ENCODE results near the gene DLGAP1. TPM values are rescaled to one million over a fixed set of nuclear protein-coding genes. Genes with fewer than 3 reads are reported as not detected.

The DLGAP1 gene
- total and polyA plus RNA-seq, 2 of the 13 experiments (the other 11 are each of a cell fraction or from before 2014, with no cell fraction given), result 0.01 TPM; not detected in 1

DNA sequence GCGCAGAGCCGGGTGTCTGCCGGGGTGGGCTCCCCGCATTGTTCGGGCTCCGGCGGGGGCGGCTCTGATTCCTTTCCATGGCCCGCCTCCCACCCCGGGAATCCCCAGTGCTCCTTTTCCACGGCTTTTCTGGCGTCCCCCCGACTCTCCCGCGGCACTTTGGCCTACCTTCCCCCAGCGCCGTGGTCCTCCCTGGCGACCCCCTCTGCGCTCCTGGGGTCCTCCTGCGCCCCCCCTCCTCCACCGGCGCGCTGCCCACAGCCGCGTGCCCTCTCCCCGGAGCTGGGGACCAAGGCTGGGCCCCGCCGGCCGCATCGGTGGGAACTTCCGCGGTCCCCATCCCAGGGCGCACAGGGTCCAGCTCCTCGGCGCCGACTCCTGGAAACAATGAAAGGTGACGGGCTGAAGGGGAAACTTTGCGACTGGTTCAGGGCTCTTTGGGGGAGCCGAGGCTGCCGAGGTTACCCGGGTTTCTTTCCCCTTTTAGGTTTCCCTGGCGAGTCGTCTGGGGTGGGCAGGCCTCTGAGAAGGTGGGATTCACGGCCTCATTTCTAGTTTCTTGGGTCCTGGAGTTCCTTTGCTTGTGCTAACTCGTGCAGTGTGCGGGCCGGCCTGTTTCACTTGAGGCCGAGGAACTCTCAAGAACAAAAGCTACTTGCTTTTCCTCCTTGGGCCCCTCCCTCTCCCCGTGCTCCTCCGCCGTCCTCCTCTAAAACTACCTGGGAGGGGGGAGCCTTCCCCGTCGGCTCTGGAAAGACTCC lies 1002.9 kb downstream of the DLGAP1 start (continued):
- TF ChIP-seq, protein P1, sequence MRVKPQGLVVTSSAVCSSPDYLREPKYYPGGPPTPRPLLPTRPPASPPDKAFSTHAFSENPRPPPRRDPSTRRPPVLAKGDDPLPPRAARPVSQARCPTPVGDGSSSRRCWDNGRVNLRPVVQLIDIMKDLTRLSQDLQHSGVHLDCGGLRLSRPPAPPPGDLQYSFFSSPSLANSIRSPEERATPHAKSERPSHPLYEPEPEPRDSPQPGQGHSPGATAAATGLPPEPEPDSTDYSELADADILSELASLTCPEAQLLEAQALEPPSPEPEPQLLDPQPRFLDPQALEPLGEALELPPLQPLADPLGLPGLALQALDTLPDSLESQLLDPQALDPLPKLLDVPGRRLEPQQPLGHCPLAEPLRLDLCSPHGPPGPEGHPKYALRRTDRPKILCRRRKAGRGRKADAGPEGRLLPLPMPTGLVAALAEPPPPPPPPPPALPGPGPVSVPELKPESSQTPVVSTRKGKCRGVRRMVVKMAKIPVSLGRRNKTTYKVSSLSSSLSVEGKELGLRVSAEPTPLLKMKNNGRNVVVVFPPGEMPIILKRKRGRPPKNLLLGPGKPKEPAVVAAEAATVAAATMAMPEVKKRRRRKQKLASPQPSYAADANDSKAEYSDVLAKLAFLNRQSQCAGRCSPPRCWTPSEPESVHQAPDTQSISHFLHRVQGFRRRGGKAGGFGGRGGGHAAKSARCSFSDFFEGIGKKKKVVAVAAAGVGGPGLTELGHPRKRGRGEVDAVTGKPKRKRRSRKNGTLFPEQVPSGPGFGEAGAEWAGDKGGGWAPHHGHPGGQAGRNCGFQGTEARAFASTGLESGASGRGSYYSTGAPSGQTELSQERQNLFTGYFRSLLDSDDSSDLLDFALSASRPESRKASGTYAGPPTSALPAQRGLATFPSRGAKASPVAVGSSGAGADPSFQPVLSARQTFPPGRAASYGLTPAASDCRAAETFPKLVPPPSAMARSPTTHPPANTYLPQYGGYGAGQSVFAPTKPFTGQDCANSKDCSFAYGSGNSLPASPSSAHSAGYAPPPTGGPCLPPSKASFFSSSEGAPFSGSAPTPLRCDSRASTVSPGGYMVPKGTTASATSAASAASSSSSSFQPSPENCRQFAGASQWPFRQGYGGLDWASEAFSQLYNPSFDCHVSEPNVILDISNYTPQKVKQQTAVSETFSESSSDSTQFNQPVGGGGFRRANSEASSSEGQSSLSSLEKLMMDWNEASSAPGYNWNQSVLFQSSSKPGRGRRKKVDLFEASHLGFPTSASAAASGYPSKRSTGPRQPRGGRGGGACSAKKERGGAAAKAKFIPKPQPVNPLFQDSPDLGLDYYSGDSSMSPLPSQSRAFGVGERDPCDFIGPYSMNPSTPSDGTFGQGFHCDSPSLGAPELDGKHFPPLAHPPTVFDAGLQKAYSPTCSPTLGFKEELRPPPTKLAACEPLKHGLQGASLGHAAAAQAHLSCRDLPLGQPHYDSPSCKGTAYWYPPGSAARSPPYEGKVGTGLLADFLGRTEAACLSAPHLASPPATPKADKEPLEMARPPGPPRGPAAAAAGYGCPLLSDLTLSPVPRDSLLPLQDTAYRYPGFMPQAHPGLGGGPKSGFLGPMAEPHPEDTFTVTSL (CRISPR knock-in tag; IDR thresholded peaks at IDR 0.05; ENCODE audit: borderline replicate concordance), result 0 out of 2 replicates have a peak, but pooled peaks have one; percentile 18
- TF ChIP-seq, protein P2, sequence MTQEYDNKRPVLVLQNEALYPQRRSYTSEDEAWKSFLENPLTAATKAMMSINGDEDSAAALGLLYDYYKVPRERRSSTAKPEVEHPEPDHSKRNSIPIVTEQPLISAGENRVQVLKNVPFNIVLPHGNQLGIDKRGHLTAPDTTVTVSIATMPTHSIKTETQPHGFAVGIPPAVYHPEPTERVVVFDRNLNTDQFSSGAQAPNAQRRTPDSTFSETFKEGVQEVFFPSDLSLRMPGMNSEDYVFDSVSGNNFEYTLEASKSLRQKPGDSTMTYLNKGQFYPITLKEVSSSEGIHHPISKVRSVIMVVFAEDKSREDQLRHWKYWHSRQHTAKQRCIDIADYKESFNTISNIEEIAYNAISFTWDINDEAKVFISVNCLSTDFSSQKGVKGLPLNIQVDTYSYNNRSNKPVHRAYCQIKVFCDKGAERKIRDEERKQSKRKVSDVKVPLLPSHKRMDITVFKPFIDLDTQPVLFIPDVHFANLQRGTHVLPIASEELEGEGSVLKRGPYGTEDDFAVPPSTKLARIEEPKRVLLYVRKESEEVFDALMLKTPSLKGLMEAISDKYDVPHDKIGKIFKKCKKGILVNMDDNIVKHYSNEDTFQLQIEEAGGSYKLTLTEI (CRISPR knock-in tag; conservative IDR thresholded peaks at IDR 0.05), result no peak
- TF ChIP-seq, protein P3, sequence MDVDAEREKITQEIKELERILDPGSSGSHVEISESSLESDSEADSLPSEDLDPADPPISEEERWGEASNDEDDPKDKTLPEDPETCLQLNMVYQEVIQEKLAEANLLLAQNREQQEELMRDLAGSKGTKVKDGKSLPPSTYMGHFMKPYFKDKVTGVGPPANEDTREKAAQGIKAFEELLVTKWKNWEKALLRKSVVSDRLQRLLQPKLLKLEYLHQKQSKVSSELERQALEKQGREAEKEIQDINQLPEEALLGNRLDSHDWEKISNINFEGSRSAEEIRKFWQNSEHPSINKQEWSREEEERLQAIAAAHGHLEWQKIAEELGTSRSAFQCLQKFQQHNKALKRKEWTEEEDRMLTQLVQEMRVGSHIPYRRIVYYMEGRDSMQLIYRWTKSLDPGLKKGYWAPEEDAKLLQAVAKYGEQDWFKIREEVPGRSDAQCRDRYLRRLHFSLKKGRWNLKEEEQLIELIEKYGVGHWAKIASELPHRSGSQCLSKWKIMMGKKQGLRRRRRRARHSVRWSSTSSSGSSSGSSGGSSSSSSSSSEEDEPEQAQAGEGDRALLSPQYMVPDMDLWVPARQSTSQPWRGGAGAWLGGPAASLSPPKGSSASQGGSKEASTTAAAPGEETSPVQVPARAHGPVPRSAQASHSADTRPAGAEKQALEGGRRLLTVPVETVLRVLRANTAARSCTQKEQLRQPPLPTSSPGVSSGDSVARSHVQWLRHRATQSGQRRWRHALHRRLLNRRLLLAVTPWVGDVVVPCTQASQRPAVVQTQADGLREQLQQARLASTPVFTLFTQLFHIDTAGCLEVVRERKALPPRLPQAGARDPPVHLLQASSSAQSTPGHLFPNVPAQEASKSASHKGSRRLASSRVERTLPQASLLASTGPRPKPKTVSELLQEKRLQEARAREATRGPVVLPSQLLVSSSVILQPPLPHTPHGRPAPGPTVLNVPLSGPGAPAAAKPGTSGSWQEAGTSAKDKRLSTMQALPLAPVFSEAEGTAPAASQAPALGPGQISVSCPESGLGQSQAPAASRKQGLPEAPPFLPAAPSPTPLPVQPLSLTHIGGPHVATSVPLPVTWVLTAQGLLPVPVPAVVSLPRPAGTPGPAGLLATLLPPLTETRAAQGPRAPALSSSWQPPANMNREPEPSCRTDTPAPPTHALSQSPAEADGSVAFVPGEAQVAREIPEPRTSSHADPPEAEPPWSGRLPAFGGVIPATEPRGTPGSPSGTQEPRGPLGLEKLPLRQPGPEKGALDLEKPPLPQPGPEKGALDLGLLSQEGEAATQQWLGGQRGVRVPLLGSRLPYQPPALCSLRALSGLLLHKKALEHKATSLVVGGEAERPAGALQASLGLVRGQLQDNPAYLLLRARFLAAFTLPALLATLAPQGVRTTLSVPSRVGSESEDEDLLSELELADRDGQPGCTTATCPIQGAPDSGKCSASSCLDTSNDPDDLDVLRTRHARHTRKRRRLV (CRISPR knock-in tag; IDR thresholded peaks at IDR 0.05), result no peak
- TF ChIP-seq JARID2 (CRISPR knock-in tag; IDR thresholded peaks at IDR 0.05; ENCODE audit: insufficient replicate concordance), result no peak
- no peak; the same call in 1 of the 2 replicates for TF ChIP-seq TAF1 (CRISPR knock-in tag; IDR thresholded peaks at IDR 0.05)
- TF ChIP-seq, protein P4, sequence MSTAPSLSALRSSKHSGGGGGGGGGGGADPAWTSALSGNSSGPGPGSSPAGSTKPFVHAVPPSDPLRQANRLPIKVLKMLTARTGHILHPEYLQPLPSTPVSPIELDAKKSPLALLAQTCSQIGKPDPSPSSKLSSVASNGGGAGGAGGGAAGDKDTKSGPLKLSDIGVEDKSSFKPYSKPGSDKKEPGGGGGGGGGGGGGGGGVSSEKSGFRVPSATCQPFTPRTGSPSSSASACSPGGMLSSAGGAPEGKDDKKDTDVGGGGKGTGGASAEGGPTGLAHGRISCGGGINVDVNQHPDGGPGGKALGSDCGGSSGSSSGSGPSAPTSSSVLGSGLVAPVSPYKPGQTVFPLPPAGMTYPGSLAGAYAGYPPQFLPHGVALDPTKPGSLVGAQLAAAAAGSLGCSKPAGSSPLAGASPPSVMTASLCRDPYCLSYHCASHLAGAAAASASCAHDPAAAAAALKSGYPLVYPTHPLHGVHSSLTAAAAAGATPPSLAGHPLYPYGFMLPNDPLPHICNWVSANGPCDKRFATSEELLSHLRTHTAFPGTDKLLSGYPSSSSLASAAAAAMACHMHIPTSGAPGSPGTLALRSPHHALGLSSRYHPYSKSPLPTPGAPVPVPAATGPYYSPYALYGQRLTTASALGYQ (CRISPR knock-in tag; IDR thresholded peaks at IDR 0.05), result no peak
- TF ChIP-seq, protein P5, sequence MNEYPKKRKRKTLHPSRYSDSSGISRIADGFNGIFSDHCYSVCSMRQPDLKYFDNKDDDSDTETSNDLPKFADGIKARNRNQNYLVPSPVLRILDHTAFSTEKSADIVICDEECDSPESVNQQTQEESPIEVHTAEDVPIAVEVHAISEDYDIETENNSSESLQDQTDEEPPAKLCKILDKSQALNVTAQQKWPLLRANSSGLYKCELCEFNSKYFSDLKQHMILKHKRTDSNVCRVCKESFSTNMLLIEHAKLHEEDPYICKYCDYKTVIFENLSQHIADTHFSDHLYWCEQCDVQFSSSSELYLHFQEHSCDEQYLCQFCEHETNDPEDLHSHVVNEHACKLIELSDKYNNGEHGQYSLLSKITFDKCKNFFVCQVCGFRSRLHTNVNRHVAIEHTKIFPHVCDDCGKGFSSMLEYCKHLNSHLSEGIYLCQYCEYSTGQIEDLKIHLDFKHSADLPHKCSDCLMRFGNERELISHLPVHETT (CRISPR knock-in tag; conservative IDR thresholded peaks at IDR 0.05), result no peak
- no peak for TF ChIP-seq GFI1 (CRISPR knock-in tag; IDR thresholded peaks at IDR 0.05; ENCODE audit: borderline replicate concordance)

Measured in HepG2 (cell line).